ENCODE measurements around the gene HAPLN2.
A peak's percentile ranks its signal among the peaks of the same experiment; 100 is the strongest.

The HAPLN2 gene

GRCh38 chr1:156618853-156619581, at the start of gene HAPLN2:
TSS of gene HAPLN2 (plus strand) at chr1:156619415. CDS start at chr1:156623491, 4,076 bp downstream.
- H3K4me1 ChIP-seq (ENCODE audit: control insufficient read depth, low read depth, low read length) = peaks cover 6% of the 10 kb centered on the region
- H3K4me3 ChIP-seq (ENCODE audit: low read length) = no peak within 1 kb of the TSS
- no peaks in the 10 kb centered on the region for H3K9me3 ChIP-seq (ENCODE audit: control insufficient read depth, low read depth, low read length)
- H3K27me3 ChIP-seq (ENCODE audit: control insufficient read depth, insufficient read depth, low read length) = peaks cover 45% of the 10 kb centered on the region
- H3K9ac ChIP-seq (ENCODE audit: low read length) = no peak within 1 kb of the TSS
- H3K27ac ChIP-seq (ENCODE audit: low read length) = no peak within 1 kb of the TSS
- H3K36me3 ChIP-seq (ENCODE audit: control insufficient read depth, low read depth, low read length) = no peaks in the 10 kb centered on the region

DNA sequence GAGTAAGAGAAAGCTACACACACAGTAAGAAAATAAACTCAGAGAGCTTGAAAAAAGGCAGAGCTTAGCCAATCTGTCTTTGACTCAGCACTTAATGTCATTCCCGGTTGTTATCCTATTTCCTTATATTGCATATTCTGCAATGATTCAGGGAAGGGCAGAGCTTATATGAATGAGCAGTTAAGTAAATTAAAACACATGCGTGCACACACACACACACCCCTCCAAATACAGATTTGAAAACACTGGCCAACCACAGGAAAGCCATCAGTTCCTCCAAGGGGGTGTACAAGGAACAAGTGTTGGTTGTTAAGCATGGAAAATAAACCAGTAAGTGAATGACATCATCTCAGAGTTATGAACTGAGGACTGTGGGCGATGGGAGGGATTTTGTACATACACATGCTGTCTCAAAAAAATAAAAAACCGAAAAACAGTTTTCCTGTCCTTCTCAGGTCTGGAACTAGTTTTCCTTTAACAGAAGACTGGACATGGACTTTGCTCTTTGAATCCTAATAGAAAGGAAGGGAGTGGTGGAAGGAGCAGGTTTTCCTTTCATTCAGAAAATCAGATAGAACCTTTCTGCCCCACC, 47.9 kb upstream of the HAPLN2 start:
- Histone ChIP-seq H3K27me3 (ENCODE audit: control insufficient read depth, insufficient read depth, low read length) (peaks cover 4% of the 10 kb centered on the region), H3K9ac (ENCODE audit: low read length) (peak overlapping the region; percentile 61)

GRCh38 chr1:156571919-156572662, 47.1 kb upstream of the HAPLN2 start, which contains the start of gene IQGAP3:
TSS of gene IQGAP3 (minus strand) at chr1:156572565. CDS start at chr1:156572529, 36 bp downstream.
- H3K27ac ChIP-seq (ENCODE audit: low read length) = no peak within 1 kb of the TSS
- H3K9me3 ChIP-seq (ENCODE audit: control insufficient read depth, low read depth, low read length) = no peaks in the 10 kb centered on the region
- peaks cover 9% of the 10 kb centered on the region for H3K4me1 ChIP-seq (ENCODE audit: control insufficient read depth, low read depth, low read length)
- H3K4me3 ChIP-seq (ENCODE audit: low read length) = peak within 1 kb of the TSS; percentile 95
- peaks cover 7% of the 10 kb centered on the region for H3K36me3 ChIP-seq (ENCODE audit: control insufficient read depth, low read depth, low read length)
- peak within 1 kb of the TSS; percentile 61 for H3K9ac ChIP-seq (ENCODE audit: low read length)
- H3K27me3 ChIP-seq (ENCODE audit: control insufficient read depth, insufficient read depth, low read length) = peaks cover 4% of the 10 kb centered on the region

More for the DNA sequence above, 47.9 kb upstream of the HAPLN2 start:
- H3K36me3 ChIP-seq (ENCODE audit: control insufficient read depth, low read depth, low read length) = peaks cover 7% of the 10 kb centered on the region
- H3K4me1 ChIP-seq (ENCODE audit: control insufficient read depth, low read depth, low read length) = peaks cover 9% of the 10 kb centered on the region
- peak overlapping the region; percentile 95 for H3K4me3 ChIP-seq (ENCODE audit: low read length)
- no peaks in the 10 kb centered on the region for H3K9me3 ChIP-seq (ENCODE audit: control insufficient read depth, low read depth, low read length)
- no peak overlapping the region for H3K27ac ChIP-seq (ENCODE audit: low read length)

GRCh38 chr1:156572663-156573018, 46.6 kb upstream of the HAPLN2 start:
- Histone ChIP-seq H3K4me1 (ENCODE audit: control insufficient read depth, low read depth, low read length) (peaks cover 9% of the 10 kb centered on the region), H3K36me3 (ENCODE audit: control insufficient read depth, low read depth, low read length) (peaks cover 7% of the 10 kb centered on the region), H3K27me3 (ENCODE audit: control insufficient read depth, insufficient read depth, low read length) (peaks cover 4% of the 10 kb centered on the region), H3K9me3 (ENCODE audit: control insufficient read depth, low read depth, low read length) (no peaks in the 10 kb centered on the region), H3K4me3 (ENCODE audit: low read length) (peak overlapping the region; percentile 95), H3K9ac (ENCODE audit: low read length) (no peak overlapping the region), H3K27ac (ENCODE audit: low read length) (no peak overlapping the region)

DNA sequence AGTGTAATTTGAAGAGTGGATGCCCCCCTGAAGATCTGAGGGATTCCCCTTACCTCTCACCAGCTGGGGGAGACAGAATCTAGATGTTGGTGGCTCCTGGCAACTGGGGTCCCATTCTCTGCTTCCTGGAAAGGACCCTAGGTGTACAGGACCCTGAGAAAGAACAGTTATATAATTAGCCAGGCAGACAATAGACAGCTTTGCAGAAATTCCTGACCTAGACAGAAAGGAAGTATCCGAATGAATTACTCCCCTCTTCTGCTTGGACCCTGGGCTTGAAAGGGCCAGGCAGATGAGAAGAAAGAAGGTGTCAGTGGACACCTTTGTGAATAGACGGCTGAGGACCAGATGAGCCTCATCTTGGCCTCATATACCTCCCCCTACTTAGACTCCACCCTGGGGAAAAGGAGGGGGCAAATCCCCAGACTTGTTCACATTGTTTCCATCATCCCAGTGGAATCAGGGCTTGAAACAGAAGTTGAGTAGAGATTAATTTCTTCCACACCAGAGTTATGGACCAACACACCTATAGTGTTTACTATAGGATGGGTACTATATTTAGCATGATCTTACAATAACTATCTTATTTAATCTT, 45.1 kb upstream of the HAPLN2 start:
- no peak overlapping the region for H3K27ac ChIP-seq (ENCODE audit: low read length)
- no peaks in the 10 kb centered on the region for H3K9me3 ChIP-seq (ENCODE audit: control insufficient read depth, low read depth, low read length)
- peaks cover 9% of the 10 kb centered on the region for H3K4me1 ChIP-seq (ENCODE audit: control insufficient read depth, low read depth, low read length)
- H3K36me3 ChIP-seq (ENCODE audit: control insufficient read depth, low read depth, low read length) = peaks cover under 1% of the 10 kb centered on the region
- H3K4me3 ChIP-seq (ENCODE audit: low read length) = no peak overlapping the region
- no peak overlapping the region for H3K9ac ChIP-seq (ENCODE audit: low read length)
- peaks cover 4% of the 10 kb centered on the region for H3K27me3 ChIP-seq (ENCODE audit: control insufficient read depth, insufficient read depth, low read length)

DNA sequence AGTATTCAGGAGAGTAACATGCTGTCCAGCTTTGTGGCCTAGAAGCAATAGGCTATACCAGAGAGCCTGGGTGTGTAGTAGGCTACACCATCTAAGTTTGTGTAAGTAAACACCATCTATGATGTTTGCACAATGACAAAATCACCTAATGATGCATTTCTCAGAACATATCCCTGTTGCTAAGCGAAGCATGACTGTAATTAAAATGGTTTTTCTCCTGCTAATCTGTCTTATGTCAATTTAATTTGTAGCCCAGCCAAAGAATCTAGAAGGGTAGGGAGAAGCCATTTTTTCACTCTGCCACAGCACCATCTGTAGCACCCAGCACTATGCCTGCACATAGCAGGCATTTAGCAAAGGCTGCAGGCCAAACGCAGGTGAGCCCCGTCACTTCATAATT, 41.7 kb upstream of the HAPLN2 start:
- H3K36me3 ChIP-seq (ENCODE audit: control insufficient read depth, low read depth, low read length) = no peaks in the 10 kb centered on the region
- no peak overlapping the region for H3K27ac ChIP-seq (ENCODE audit: low read length)
- H3K4me3 ChIP-seq (ENCODE audit: low read length) = no peak overlapping the region
- H3K27me3 ChIP-seq (ENCODE audit: control insufficient read depth, insufficient read depth, low read length) = peaks cover 4% of the 10 kb centered on the region
- no peak overlapping the region for H3K9ac ChIP-seq (ENCODE audit: low read length)
- H3K9me3 ChIP-seq (ENCODE audit: control insufficient read depth, low read depth, low read length) = no peaks in the 10 kb centered on the region
- peaks cover 3% of the 10 kb centered on the region for H3K4me1 ChIP-seq (ENCODE audit: control insufficient read depth, low read depth, low read length)

GRCh38 chr1:156578055-156578454, 41.2 kb upstream of the HAPLN2 start:
- Histone ChIP-seq H3K9me3 (ENCODE audit: control insufficient read depth, low read depth, low read length) (no peaks in the 10 kb centered on the region), H3K27ac (ENCODE audit: low read length) (no peak overlapping the region), H3K4me3 (ENCODE audit: low read length) (no peak overlapping the region), H3K9ac (ENCODE audit: low read length) (no peak overlapping the region), H3K4me1 (ENCODE audit: control insufficient read depth, low read depth, low read length) (no peaks in the 10 kb centered on the region), H3K27me3 (ENCODE audit: control insufficient read depth, insufficient read depth, low read length) (peaks cover 2% of the 10 kb centered on the region), H3K36me3 (ENCODE audit: control insufficient read depth, low read depth, low read length) (no peaks in the 10 kb centered on the region)

DNA sequence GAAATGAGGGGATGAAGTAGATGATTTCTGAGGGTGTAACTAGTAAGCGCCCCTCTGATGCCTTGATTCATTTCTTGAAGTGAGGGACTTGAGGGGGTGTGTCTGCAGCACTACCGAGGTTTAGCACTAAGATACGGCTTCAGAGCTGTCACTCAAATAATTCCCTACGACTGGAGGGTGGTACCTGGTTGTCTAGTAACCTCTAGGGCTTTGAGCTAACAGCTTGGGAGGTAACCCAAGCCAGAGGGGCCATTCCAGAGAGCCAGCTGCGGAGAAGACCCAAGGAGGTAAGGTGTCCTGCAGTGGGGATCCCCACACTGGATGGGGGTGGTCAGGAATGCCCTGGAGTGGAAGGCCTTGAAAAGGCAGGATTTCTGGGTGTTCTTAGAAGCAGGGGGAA, 39.7 kb upstream of the HAPLN2 start, which contains the start of gene TTC24:
TTC24 (plus strand) TSS at position 252 of the 400 bp plus-strand sequence. CDS start 1,642 bp downstream, outside the sequence.
- H3K9me3 ChIP-seq (ENCODE audit: control insufficient read depth, low read depth, low read length) = no peaks in the 10 kb centered on the region
- no peak within 1 kb of the TSS for H3K27ac ChIP-seq (ENCODE audit: low read length)
- H3K4me1 ChIP-seq (ENCODE audit: control insufficient read depth, low read depth, low read length) = peaks cover 5% of the 10 kb centered on the region
- no peak within 1 kb of the TSS for H3K9ac ChIP-seq (ENCODE audit: low read length)
- no peaks in the 10 kb centered on the region for H3K36me3 ChIP-seq (ENCODE audit: control insufficient read depth, low read depth, low read length)
- no peak within 1 kb of the TSS for H3K4me3 ChIP-seq (ENCODE audit: low read length)
- no peaks in the 10 kb centered on the region for H3K27me3 ChIP-seq (ENCODE audit: control insufficient read depth, insufficient read depth, low read length)

DNA sequence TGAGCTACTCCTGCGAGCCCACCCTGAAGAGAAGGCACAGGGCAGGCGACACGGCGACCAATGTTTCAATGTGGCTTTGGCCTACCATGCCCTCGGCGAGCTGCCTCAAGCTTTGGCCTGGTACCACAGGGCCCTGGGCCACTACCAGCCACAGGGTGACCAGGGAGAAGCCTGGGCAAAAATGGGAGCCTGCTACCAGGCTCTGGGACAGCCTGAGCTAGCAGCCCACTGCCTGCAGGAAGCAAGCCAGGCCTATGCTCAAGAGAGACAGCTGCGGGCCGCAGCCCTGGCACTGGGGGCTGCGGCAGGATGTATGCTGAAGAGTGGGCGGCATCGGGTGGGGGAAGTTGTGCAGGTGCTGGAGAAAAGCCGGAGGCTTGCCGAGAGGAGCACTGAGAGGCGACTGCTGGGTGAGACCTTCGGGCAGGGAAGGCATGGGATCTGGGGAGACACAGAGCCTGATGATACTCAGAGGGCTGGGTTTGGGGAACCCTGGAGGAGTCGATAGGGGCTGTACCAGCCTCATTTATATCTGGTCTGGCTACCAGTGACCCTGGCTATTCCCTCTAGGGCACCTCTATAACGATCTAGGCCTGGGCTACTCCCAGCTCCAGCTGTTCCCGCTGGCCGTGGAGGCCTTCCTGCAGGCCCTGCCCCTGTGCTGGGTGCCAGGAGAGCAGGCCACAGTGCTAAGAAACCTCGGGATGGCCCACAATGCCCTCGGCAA, 37.4 kb upstream of the HAPLN2 start:
- Histone ChIP-seq H3K4me3 (ENCODE audit: low read length) (no peak overlapping the region), H3K4me1 (ENCODE audit: control insufficient read depth, low read depth, low read length) (peaks cover 7% of the 10 kb centered on the region), H3K36me3 (ENCODE audit: control insufficient read depth, low read depth, low read length) (no peaks in the 10 kb centered on the region), H3K27me3 (ENCODE audit: control insufficient read depth, insufficient read depth, low read length) (no peaks in the 10 kb centered on the region), H3K9me3 (ENCODE audit: control insufficient read depth, low read depth, low read length) (no peaks in the 10 kb centered on the region), H3K27ac (ENCODE audit: low read length) (no peak overlapping the region), H3K9ac (ENCODE audit: low read length) (no peak overlapping the region)

- Histone ChIP-seq H3K27ac (ENCODE audit: low read length) (no peak overlapping the region), H3K4me3 (ENCODE audit: low read length) (no peak overlapping the region), H3K27me3 (ENCODE audit: control insufficient read depth, insufficient read depth, low read length) (no peaks in the 10 kb centered on the region), H3K36me3 (ENCODE audit: control insufficient read depth, low read depth, low read length) (no peaks in the 10 kb centered on the region), H3K9ac (ENCODE audit: low read length) (no peak overlapping the region), H3K9me3 (ENCODE audit: control insufficient read depth, low read depth, low read length) (no peaks in the 10 kb centered on the region), H3K4me1 (ENCODE audit: control insufficient read depth, low read depth, low read length) (peaks cover 7% of the 10 kb centered on the region)
Observed at GRCh38 chr1:156582388-156583017, 36.7 kb upstream of the HAPLN2 start.
